ENCODE measurements around the gene GPX4. TPM values are rescaled to one million over a fixed set of nuclear protein-coding genes. Genes with fewer than 3 reads are reported as not detected.

GPX4 gene
- total and polyA plus RNA-seq, 10 of the 15 experiments (the other 5 are each of a cell fraction or from before 2014, with no cell fraction given) = 33.3 to 749 (median 297) TPM

DNA sequence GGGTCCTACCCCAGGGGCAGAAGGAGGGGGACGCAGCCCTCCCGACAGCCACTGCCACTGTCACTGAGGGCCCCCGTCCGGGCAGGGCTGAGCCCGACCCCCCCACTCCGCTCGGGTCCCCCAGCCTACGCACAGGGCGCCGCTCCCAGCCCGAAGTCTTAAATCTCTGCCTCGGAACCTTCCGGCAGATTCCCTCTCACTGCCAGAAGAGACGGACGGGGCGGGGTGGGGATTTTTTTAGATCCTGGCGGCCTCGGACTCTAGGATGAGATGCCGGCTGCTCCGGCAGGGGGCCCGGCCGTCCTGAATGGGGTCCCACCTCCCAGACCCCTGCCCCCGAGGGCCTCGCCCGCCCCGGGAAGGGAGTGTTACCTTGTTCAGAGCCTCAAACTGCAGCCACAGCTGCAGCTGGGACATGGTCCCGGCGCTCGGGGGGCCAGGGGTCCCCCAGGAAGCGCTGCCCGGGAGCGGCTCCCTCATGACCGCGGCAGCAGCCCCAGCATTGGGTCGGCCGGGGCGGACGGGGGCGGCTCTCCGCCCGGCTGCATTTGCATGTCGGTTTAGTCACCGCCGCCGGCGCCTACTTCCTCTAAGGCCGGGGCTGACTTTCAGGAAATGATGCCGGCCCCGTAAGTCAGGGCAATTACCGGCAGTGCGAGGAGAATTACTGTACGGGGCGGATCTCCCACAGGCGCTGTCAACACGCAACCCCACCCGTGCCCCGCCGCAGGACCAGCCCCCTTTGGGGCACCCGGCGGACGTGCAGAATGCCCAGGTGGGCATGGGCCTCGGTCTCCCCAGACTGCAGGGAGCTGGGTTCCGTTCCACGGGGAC, 28.1 kb downstream of the GPX4 start (continued):
- TF ChIP-seq, protein P1, sequence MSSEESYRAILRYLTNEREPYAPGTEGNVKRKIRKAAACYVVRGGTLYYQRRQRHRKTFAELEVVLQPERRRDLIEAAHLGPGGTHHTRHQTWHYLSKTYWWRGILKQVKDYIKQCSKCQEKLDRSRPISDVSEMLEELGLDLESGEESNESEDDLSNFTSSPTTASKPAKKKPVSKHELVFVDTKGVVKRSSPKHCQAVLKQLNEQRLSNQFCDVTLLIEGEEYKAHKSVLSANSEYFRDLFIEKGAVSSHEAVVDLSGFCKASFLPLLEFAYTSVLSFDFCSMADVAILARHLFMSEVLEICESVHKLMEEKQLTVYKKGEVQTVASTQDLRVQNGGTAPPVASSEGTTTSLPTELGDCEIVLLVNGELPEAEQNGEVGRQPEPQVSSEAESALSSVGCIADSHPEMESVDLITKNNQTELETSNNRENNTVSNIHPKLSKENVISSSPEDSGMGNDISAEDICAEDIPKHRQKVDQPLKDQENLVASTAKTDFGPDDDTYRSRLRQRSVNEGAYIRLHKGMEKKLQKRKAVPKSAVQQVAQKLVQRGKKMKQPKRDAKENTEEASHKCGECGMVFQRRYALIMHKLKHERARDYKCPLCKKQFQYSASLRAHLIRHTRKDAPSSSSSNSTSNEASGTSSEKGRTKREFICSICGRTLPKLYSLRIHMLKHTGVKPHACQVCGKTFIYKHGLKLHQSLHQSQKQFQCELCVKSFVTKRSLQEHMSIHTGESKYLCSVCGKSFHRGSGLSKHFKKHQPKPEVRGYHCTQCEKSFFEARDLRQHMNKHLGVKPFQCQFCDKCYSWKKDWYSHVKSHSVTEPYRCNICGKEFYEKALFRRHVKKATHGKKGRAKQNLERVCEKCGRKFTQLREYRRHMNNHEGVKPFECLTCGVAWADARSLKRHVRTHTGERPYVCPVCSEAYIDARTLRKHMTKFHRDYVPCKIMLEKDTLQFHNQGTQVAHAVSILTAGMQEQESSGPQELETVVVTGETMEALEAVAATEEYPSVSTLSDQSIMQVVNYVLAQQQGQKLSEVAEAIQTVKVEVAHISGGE (CRISPR knock-in tag; IDR thresholded peaks at IDR 0.05) = no peak
- TF ChIP-seq NFXL1 (IDR thresholded peaks at IDR 0.05; ENCODE audit: borderline replicate concordance) (no peak), HDGF (IDR thresholded peaks at IDR 0.05) (no peak), NFIC (IDR thresholded peaks at IDR 0.05; ENCODE audit: low read depth, low read length) (no peak), BMI1 (IDR thresholded peaks at IDR 0.05; ENCODE audit: borderline replicate concordance) (no peak), NR2F1 (conservative IDR thresholded peaks at IDR 0.05) (peak; percentile 48; the same call in 1 of the 2 replicates), EGR1 (IDR thresholded peaks at IDR 0.05; ENCODE audit: borderline replicate concordance in 1 of 2, low read depth in 2 of 2, low read length in 2 of 2) (peak in 1 of 2 experiments; percentile 89; a peak in 2 of 3 replicates), CREB1 (IDR thresholded peaks at IDR 0.05; ENCODE audit: low read depth) (peak; percentile 73), FOXK2 (IDR thresholded peaks at IDR 0.05) (no peak)
- TF ChIP-seq, protein P2, sequence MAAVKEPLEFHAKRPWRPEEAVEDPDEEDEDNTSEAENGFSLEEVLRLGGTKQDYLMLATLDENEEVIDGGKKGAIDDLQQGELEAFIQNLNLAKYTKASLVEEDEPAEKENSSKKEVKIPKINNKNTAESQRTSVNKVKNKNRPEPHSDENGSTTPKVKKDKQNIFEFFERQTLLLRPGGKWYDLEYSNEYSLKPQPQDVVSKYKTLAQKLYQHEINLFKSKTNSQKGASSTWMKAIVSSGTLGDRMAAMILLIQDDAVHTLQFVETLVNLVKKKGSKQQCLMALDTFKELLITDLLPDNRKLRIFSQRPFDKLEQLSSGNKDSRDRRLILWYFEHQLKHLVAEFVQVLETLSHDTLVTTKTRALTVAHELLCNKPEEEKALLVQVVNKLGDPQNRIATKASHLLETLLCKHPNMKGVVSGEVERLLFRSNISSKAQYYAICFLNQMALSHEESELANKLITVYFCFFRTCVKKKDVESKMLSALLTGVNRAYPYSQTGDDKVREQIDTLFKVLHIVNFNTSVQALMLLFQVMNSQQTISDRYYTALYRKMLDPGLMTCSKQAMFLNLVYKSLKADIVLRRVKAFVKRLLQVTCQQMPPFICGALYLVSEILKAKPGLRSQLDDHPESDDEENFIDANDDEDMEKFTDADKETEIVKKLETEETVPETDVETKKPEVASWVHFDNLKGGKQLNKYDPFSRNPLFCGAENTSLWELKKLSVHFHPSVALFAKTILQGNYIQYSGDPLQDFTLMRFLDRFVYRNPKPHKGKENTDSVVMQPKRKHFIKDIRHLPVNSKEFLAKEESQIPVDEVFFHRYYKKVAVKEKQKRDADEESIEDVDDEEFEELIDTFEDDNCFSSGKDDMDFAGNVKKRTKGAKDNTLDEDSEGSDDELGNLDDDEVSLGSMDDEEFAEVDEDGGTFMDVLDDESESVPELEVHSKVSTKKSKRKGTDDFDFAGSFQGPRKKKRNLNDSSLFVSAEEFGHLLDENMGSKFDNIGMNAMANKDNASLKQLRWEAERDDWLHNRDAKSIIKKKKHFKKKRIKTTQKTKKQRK (IDR thresholded peaks at IDR 0.05; ENCODE audit: low read depth, low read length) = no peak
- TF ChIP-seq, protein P3, sequence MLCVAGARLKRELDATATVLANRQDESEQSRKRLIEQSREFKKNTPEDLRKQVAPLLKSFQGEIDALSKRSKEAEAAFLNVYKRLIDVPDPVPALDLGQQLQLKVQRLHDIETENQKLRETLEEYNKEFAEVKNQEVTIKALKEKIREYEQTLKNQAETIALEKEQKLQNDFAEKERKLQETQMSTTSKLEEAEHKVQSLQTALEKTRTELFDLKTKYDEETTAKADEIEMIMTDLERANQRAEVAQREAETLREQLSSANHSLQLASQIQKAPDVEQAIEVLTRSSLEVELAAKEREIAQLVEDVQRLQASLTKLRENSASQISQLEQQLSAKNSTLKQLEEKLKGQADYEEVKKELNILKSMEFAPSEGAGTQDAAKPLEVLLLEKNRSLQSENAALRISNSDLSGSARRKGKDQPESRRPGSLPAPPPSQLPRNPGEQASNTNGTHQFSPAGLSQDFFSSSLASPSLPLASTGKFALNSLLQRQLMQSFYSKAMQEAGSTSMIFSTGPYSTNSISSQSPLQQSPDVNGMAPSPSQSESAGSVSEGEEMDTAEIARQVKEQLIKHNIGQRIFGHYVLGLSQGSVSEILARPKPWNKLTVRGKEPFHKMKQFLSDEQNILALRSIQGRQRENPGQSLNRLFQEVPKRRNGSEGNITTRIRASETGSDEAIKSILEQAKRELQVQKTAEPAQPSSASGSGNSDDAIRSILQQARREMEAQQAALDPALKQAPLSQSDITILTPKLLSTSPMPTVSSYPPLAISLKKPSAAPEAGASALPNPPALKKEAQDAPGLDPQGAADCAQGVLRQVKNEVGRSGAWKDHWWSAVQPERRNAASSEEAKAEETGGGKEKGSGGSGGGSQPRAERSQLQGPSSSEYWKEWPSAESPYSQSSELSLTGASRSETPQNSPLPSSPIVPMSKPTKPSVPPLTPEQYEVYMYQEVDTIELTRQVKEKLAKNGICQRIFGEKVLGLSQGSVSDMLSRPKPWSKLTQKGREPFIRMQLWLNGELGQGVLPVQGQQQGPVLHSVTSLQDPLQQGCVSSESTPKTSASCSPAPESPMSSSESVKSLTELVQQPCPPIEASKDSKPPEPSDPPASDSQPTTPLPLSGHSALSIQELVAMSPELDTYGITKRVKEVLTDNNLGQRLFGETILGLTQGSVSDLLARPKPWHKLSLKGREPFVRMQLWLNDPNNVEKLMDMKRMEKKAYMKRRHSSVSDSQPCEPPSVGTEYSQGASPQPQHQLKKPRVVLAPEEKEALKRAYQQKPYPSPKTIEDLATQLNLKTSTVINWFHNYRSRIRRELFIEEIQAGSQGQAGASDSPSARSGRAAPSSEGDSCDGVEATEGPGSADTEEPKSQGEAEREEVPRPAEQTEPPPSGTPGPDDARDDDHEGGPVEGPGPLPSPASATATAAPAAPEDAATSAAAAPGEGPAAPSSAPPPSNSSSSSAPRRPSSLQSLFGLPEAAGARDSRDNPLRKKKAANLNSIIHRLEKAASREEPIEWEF (IDR thresholded peaks at IDR 0.05; ENCODE audit: insufficient replicate concordance, low read depth, low read length) = no peak
- TF ChIP-seq, protein P4, sequence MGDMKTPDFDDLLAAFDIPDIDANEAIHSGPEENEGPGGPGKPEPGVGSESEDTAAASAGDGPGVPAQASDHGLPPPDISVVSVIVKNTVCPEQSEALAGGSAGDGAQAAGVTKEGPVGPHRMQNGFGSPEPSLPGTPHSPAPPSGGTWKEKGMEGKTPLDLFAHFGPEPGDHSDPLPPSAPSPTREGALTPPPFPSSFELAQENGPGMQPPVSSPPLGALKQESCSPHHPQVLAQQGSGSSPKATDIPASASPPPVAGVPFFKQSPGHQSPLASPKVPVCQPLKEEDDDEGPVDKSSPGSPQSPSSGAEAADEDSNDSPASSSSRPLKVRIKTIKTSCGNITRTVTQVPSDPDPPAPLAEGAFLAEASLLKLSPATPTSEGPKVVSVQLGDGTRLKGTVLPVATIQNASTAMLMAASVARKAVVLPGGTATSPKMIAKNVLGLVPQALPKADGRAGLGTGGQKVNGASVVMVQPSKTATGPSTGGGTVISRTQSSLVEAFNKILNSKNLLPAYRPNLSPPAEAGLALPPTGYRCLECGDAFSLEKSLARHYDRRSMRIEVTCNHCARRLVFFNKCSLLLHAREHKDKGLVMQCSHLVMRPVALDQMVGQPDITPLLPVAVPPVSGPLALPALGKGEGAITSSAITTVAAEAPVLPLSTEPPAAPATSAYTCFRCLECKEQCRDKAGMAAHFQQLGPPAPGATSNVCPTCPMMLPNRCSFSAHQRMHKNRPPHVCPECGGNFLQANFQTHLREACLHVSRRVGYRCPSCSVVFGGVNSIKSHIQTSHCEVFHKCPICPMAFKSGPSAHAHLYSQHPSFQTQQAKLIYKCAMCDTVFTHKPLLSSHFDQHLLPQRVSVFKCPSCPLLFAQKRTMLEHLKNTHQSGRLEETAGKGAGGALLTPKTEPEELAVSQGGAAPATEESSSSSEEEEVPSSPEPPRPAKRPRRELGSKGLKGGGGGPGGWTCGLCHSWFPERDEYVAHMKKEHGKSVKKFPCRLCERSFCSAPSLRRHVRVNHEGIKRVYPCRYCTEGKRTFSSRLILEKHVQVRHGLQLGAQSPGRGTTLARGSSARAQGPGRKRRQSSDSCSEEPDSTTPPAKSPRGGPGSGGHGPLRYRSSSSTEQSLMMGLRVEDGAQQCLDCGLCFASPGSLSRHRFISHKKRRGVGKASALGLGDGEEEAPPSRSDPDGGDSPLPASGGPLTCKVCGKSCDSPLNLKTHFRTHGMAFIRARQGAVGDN (IDR thresholded peaks at IDR 0.05) = no peak
